GM18517 (cell line): ENCODE data around the gene HEXD.
"Not testable (repeated sequence)": the region's sequence is repeated elsewhere in the genome, so short reads cannot be mapped to it uniquely, and the experiment has no call there.

Experiments used
- ATAC-seq: cut with Tn5 transposase; IDR thresholded peaks from one replicate; pipeline ENCODE4 v1.9.1; 2021; ENCODE audit warnings: mild to moderate bottlenecking, moderate library complexity; ENCODE audit not compliant: unreplicated experiment

Gene HEXD

DNA sequence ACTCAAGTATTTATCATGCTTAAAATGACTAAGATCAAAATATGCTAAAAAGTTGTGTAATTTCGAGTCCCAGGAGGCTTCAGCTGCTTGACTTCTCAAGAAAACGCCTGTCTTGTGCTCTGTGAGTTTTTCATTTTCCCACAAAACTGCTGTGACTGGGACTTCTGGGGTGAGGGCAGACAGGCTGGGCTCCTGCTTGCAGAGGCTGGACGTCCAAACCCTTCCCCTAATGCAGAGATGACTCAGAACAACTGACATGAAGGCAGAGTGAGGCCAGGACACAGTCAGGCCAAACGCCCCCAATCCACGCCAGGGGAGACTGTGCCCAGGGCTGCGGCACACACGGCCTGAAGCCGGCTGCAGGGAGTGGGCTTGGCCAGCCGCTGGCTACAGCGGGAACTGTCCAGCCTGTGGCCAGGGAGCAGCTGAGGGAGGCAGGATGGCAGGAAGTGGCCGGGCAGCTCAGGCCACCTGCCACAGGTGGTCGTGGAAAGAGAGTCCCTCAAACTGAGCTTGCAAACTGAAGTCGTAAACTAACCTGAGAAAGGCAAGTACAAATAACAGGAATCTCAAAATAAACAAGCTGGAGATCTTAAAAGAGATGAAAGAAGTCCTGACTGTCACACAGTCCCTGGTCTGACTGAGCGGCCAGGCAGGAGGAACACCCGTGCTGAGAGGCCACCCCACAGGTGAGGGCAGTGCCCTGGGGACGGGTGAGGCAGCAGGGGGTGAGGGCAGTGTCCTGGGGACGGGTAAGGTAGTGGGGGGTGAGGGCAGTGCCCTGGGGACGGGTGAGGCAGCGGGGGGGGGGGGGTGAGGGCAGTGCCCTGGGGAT is 21.3 kb upstream of the HEXD start:
- ATAC-seq: no peak

- no peak for ATAC-seq
Observed at GRCh38 chr17:82397449-82398335, 20.5 kb upstream of the HEXD start.

DNA sequence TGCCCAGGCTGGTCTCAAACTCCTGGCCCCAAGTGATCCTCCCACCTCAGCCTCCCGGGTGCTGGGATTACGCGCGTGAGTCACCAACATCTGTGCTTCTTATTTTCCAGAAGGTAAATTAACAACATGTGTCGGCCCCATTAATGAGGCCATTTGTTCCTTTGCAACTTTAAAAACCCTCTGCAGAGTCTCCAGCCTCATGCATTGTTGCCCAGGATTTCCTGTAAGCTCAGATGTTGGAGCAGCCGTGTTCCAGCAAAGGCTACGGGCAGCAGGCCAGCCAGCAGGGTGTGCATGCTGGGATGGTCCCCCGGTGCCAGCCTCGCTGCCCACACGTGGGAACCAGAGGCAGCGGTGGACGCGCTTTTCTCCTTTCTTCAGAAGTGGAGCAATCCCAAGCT is 19.1 kb upstream of the HEXD start:
- no peak for ATAC-seq

DNA sequence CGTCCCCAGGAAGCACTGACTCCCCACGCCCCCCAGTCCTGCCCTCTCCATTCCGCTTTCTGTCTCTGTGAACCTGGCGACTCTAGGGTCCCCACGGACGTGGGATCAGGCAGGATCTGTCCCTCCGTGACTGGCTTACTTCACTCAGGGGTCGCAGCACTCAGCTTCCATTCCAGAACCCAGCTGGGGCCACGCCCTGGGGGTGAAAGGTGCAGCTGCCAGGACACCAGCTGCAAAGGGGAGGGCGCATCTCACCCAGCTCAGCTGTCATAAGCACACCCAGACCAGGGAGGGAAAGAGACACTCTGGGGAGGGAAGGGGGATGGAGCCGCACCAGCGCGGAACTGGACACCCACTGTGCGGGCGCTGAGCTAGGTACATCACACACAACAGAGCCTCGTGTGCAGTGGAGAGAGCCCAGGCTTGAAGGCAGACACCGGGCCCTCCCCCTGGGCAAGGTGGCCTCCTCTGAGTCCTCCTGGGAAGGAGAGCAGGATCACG is 18.5 kb upstream of the HEXD start:
- no peak for ATAC-seq

GRCh38 chr17:82400206-82400605 is 17.9 kb upstream of the HEXD start:
- no peak for ATAC-seq

DNA sequence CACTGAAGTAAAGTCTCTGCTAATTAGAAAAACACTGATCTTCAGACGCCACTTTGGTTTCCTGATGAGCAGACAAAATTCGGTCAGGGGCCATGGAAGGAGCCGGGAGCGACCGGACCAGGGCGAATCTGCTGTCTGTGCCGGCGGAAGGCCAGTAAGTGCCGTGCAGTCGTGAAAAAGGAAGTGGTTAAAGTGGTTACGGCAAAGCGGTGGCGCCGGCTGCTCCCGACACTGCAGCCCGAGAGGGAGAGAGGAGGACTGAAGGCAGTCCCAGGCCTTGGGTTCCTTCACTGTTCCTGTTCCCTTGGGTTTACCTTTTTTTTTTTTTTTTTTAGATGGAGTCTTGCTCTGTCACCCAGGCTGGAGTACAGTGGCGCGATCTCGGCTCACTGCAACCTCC is 17.3 kb upstream of the HEXD start:
- ATAC-seq: no peak

DNA sequence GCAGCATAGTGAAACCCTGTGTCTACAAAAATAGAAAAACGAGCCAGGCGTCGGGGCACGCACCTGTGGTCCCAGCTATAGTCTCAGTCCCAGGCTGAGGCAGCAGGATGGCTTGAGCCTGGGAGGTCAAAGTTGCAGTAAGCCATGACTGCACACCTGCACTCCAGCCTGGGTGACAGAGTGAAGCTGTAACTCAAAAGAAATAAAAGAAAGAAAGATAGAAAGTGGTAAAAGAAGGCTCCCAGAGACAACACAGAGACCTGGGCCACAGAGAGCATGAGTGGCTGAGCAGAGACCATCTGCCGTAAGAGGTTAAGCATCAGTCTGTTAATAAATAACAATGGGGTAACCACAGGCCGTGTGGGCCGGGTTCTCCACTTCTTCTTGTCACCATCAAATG is 15.3 kb upstream of the HEXD start:
- peak; percentile 82 for ATAC-seq

- no peak for ATAC-seq
Observed at GRCh38 chr17:82403662-82404660, 14.2 kb upstream of the HEXD start.

- no peak for ATAC-seq
Observed at GRCh38 chr17:82405051-82405450, 13.1 kb upstream of the HEXD start.

GRCh38 chr17:82406131-82406671 is 11.9 kb upstream of the HEXD start:
- no peak for ATAC-seq

GRCh38 chr17:82407255-82407654 is 10.9 kb upstream of the HEXD start:
- no peak for ATAC-seq

DNA sequence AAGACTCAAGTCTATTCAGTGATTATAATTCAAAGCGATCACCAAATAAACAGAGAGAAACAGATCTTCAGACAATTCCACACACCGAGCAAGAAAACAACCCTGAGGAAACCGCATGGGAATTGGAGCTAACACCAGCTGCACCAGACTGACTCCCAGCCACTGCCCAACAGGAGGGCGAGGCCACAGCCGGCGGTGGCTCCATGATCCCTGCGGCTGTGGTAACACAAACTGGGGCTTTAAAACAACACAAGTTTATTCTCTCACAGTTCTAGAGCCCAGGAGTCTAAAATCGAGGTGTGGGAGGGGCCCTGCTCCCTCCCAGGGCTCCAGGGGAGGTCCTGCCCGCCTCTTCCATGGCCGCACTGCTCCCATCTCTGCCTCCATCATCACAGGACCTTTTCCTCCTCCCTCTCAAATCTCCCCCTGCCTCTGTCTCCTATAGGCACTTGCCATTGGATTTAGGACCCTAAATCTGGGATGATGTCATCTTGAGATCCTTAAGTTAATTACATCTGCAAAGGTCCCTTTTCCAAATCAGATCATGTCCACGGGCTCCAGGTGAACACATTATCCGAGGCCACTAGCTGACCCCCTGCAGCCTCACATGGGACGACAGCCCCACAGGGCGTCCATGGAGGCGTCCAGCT is 9.7 kb upstream of the HEXD start:
- no peak for ATAC-seq

DNA sequence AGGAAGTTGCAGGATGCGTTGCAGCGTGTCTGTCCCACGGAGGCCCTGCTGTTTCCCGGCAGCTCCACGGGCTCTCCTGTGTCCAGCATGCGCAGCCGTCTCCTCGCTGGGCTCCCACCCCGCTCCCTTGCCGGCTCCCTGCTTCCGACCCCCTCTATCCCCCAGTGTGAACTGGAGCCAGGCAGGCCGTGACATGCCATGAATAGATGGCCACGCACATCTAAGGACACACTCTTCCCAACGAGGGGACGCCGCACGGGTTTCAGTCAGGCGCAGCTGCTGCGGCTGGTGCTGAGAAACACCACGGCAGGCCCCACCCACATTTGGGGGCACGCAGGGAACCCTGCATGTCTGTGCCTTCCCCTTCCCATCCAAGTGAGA is 9.2 kb upstream of the HEXD start:
- ATAC-seq: no peak

DNA sequence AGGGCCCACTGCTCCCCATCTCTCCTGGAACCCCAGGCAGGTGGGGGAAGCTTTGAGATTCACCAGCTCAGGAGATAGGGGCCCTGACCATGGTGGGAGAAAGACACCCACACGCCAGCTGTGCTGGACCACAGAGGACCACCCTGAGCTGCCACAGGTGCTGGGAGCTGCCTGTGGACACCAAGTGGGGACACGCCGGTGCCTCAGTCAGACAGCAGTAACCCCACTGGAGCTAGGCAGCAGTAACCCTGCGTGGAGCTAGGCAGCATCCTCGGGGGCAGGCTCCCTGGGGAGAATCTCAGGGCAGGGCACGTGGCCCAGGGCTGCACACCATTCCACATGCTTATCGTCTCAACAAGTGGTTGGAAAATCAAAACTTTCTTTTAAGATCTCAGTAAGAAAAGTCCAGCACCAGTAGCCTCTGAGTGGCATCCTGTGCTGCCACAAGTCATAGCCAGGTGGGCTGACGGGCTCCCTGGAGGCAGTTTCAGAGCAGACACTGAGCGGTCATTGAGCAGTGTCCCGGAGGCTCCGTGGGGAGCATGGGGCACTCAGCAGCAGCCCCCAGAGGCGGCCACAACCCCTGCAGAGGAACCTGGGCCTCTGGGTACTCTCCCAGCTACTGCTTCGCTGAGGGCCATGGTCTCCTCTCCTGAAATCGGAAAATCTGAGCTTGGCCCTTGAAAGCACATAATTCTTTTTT is 8.0 kb upstream of the HEXD start:
- no peak for ATAC-seq

DNA sequence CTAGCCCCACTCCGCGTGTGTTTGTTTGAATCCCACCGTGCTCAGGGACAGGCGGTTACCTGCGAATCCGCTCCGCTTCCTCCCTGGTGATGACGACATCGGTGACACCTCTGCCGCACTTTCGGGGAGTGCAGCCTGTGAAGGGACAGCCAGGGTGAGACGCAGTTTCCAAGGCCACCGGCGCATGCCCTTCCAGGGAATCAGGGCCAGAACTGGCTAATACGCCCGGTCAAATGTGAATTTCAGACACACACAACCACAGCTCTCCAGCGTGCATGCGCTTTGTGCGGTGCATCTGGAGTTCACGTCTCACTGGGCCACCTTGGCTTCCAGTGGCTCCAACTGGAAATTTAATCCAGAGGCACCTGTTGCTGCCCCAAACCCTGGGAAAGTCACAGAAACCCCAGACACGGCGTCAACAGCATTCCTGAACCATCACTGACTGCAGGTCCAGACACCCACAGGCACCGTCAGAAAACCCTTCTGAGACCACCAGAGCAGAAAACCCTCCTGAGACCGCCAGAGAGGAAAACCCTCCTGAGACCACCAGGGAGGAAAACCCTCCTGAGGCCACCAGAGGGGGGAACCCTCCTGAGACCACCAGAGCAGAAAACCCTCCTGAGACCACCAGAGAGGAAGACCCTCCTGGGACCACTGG is 6.6 kb upstream of the HEXD start:
- no peak for ATAC-seq

DNA sequence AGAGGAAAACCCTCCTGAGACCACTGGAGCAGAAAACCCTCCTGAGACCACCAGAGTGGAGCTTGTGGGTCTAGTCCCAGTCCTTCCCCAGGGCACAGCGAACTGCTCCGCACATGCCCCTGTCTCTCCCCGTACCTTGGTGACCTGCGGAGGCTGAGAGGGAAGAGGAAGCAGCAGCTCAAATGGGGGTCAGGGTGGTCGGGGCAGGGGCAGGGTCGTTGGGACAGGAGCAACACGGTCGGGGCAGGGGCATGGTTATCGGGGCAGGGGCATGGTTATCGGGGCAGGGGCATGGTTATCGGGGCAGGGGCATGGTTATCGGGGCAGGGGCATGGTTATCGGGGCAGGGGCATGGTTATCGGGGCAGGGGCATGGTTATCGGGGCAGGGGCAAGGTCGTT is 6.1 kb upstream of the HEXD start:
- not testable (repeated sequence) for ATAC-seq

DNA sequence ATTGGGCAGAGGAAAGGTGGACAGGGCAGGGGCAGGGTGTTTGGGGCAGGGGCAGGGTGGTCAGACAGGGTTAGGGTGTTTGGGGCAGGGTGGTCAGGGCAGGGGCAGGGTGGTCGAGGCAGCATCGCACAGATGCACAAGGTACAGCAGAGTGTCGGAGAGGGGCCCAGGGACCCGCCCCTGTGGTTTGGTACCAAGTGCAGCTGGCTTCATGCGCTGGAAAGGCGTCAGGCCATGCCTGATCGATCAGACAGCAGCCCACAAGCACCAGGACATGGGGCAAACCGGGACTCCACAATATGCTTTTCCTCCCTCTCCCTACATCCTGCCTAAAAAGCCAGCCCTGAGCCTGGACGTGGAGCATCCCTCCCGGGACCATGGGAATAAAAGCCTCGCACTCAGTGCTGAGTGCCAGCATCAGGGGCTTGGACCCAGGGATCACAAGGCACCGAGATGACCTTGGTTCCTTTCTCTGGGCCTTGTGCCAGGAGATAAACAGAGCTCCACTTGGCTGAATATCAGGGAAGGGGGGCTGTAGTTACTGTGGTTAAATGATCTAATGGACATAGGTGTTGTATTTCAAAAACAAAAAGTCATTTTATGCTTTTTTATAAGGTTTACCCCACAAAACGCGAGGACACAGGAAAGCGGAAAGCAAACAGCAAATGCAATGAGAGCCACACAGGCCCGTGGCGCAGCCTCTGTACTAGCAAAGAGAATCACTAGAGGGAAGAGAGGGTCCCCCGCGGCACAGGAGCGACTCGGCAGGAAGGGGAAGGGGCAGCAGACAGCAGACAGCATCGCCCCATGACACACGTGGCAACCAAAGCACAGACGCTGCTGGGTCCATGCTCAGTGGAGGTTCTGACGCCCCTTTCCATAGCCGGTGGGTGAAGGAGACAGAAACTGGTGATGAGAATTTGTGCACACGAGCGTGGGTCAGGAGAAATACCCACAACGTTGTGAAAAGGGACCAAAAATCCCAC is 5.3 kb upstream of the HEXD start:
- no peak for ATAC-seq
